Endodermal cell (in vitro differentiated cells): ENCODE results near the gene PCDHA10. TPM values are rescaled to one million over a fixed set of nuclear protein-coding genes. Genes with fewer than 3 reads are reported as not detected.

ENCODE experiments used
- DNase-seq: peaks from one replicate; pipeline ENCODE4 v3.0.0-alpha.2; 2017
- H3K27ac ChIP-seq: 2 replicates; pipeline ENCODE4 v1.5.1; 2013; ENCODE audit warnings: mild to moderate bottlenecking, low read depth, low read length, moderate library complexity
- H3K27me3 ChIP-seq: 2 replicates; pipeline ENCODE4 v1.6.1; 2013; ENCODE audit warnings: mild to moderate bottlenecking, low read length, moderate library complexity; ENCODE audit not compliant: insufficient read depth, control insufficient read depth, poor library complexity, severe bottlenecking
- H3K36me3 ChIP-seq: 2 replicates; pipeline ENCODE4 v1.7.0; 2013; ENCODE audit warnings: mild to moderate bottlenecking, low read length, moderate library complexity; ENCODE audit not compliant: control insufficient read depth, insufficient read depth
- H3K4me1 ChIP-seq: one replicate; pipeline ENCODE4 v1.7.0; 2013; ENCODE audit warnings: low read length; ENCODE audit not compliant: control insufficient read depth, insufficient read depth
- H3K4me3 ChIP-seq: 2 replicates; pipeline ENCODE4 v1.5.1; 2013; ENCODE audit warnings: mild to moderate bottlenecking, low read length, moderate library complexity
- H3K9ac ChIP-seq: 2 replicates; pipeline ENCODE4 v1.6.1; 2013; ENCODE audit warnings: mild to moderate bottlenecking, low read length, moderate library complexity; ENCODE audit not compliant: poor library complexity, severe bottlenecking; ENCODE audit errors: extremely low read depth
- H3K9me3 ChIP-seq: 2 replicates; pipeline ENCODE4 v1.6.1; 2013; ENCODE audit warnings: mild to moderate bottlenecking, low read length, moderate library complexity; ENCODE audit not compliant: control insufficient read depth
- H3K27ac Mint-ChIP-seq: 2 replicates; pipeline ENCODE4 v1.8.0; 2020; ENCODE audit warnings: mixed read lengths
- H3K27me3 Mint-ChIP-seq: 2 replicates; pipeline ENCODE4 v1.8.0; 2021; ENCODE audit warnings: mild to moderate bottlenecking, mixed read lengths; ENCODE audit not compliant: insufficient read depth
- H3K36me3 Mint-ChIP-seq: 2 replicates; pipeline ENCODE4 v1.8.0; 2020; ENCODE audit warnings: low read depth, mixed read lengths
- H3K4me1 Mint-ChIP-seq: 2 replicates; pipeline ENCODE4 v1.8.0; 2020; ENCODE audit warnings: mixed read lengths
- H3K4me3 Mint-ChIP-seq: 2 replicates; pipeline ENCODE4 v1.8.0; 2020; ENCODE audit warnings: mild to moderate bottlenecking, moderate library complexity, mixed read lengths
- H3K9me3 Mint-ChIP-seq: 2 replicates; pipeline ENCODE4 v1.8.0; 2020; ENCODE audit warnings: mild to moderate bottlenecking, mixed read lengths
- WGBS, 2 experiments: methylation state at CpG; one replicate each; pipeline versions ENCODE4 v1.1.5 to v1.1.7; 2013; ENCODE audit warnings: missing lambda C conversion rate in 2 of 2, mixed read lengths in 1 of 2; ENCODE audit not compliant: insufficient coverage in 1 of 2, insufficient read length in 1 of 2; 5-methylcytosine and 5-hydroxymethylcytosine counted together
- total RNA-seq, 2 donors: library from RNA; stranded (reverse); fragmentation: NEBNext Ultra II Directional in 1 of 2; extraction: Animal tissue kit (Norgen Biotek cat#: 25700) in 1 of 2; gene quantifications; 2 replicates in 1 of 2; 3 replicates in 1 of 2; pipeline ENCODE4 v1.2.1, GENCODE V29; 2021
- TF ChIP-seq, protein P1 (sequence below): fragments of 200-600 bp; sonication (generic); conservative IDR thresholded peaks from 2 replicates; pipeline ENCODE4 v1.5.0; 2021; ENCODE audit warnings: antibody characterized with exemption, mild to moderate bottlenecking

The PCDHA10 gene
- total RNA-seq, 2 donors from 2014 or later = 10.2 to 17.7 TPM

GRCh38 chr5:140883373-140883772 is 27.7 kb downstream of the PCDHA10 start:
- no peaks in the 10 kb centered on the region for H3K27me3 Mint-ChIP-seq
- no peak overlapping the region for H3K4me3 ChIP-seq
- 97 to 98% methylated on average over 37 to 41 of the region's 41 CpGs for WGBS, 2 experiments
- no peaks in the 10 kb centered on the region for H3K27me3 ChIP-seq
- H3K4me3 Mint-ChIP-seq = no peak overlapping the region
- peak; percentile 41 for DNase-seq
- H3K27ac ChIP-seq = no peak overlapping the region
- peaks cover 22% of the 10 kb centered on the region for H3K36me3 Mint-ChIP-seq
- no peak overlapping the region for H3K27ac Mint-ChIP-seq
- no peak overlapping the region for H3K9ac ChIP-seq
- no peaks in the 10 kb centered on the region for H3K4me1 ChIP-seq
- H3K9me3 Mint-ChIP-seq = peaks cover 5% of the 10 kb centered on the region
- TF ChIP-seq, protein P1, sequence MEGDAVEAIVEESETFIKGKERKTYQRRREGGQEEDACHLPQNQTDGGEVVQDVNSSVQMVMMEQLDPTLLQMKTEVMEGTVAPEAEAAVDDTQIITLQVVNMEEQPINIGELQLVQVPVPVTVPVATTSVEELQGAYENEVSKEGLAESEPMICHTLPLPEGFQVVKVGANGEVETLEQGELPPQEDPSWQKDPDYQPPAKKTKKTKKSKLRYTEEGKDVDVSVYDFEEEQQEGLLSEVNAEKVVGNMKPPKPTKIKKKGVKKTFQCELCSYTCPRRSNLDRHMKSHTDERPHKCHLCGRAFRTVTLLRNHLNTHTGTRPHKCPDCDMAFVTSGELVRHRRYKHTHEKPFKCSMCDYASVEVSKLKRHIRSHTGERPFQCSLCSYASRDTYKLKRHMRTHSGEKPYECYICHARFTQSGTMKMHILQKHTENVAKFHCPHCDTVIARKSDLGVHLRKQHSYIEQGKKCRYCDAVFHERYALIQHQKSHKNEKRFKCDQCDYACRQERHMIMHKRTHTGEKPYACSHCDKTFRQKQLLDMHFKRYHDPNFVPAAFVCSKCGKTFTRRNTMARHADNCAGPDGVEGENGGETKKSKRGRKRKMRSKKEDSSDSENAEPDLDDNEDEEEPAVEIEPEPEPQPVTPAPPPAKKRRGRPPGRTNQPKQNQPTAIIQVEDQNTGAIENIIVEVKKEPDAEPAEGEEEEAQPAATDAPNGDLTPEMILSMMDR = no peak
- no peaks in the 10 kb centered on the region for H3K4me1 Mint-ChIP-seq
- peaks cover 16% of the 10 kb centered on the region for H3K36me3 ChIP-seq
- H3K9me3 ChIP-seq = peaks cover 4% of the 10 kb centered on the region

DNA sequence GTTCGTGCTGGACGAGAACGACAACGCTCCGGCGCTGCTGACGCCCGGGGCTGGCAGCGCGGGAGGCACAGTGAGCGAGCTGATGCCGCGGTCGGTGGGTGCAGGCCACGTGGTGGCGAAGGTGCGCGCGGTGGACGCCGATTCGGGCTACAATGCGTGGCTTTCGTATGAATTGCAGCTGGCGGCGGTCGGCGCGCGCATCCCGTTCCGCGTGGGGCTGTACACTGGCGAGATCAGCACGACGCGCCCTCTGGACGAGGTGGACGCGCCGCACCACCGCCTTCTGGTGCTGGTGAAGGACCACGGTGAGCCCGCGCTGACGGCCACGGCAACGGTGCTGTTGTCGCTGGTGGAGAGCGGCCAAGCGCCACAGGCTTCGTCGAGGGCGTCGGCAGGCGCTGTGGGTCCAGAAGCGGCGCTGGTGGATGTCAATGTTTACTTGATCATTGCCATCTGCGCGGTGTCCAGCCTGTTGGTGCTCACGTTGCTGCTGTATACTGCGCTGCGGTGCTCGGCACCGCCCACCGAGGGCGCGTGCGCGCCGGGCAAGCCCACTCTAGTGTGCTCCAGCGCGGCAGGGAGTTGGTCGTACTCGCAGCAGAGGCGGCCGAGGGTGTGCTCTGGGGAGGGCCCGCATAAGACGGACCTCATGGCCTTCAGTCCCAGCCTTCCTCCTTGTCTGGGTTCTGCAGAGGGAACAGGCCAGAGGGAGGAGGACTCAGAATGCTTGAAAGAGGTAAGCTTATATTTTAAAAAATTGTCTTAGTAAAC is 28.4 kb downstream of the PCDHA10 start:
- Histone ChIP-seq H3K4me3 (no peak overlapping the region), H3K9me3 (peaks cover 4% of the 10 kb centered on the region), H3K27ac (no peak overlapping the region), H3K27me3 (no peaks in the 10 kb centered on the region), H3K4me1 (no peaks in the 10 kb centered on the region), H3K9ac (no peak overlapping the region), H3K36me3 (peaks cover 16% of the 10 kb centered on the region)
- Mint-ChIP-seq H3K9me3 (peaks cover 5% of the 10 kb centered on the region), H3K27me3 (no peaks in the 10 kb centered on the region), H3K4me3 (no peak overlapping the region), H3K36me3 (peaks cover 22% of the 10 kb centered on the region), H3K27ac (no peak overlapping the region), H3K4me1 (no peaks in the 10 kb centered on the region)
- 97 to 98% methylated on average over 51 to 79 of the region's 79 CpGs for WGBS, 2 experiments
- DNase-seq = peak; percentile 38
- TF ChIP-seq, protein P1 = no peak

GRCh38 chr5:140916325-140916724 is 60.6 kb downstream of the PCDHA10 start:
- H3K27ac ChIP-seq = no peak overlapping the region
- H3K36me3 Mint-ChIP-seq = peaks cover 3% of the 10 kb centered on the region
- H3K4me3 ChIP-seq = no peak overlapping the region
- no peak overlapping the region for H3K27ac Mint-ChIP-seq
- H3K9me3 Mint-ChIP-seq = peaks cover 9% of the 10 kb centered on the region
- 83 to 96% methylated on average over 1 of the region's 1 CpG for WGBS, 2 experiments
- H3K4me1 ChIP-seq = no peaks in the 10 kb centered on the region
- no peaks in the 10 kb centered on the region for H3K9me3 ChIP-seq
- H3K27me3 ChIP-seq = no peaks in the 10 kb centered on the region
- DNase-seq = no peak
- H3K36me3 ChIP-seq = no peaks in the 10 kb centered on the region
- no peak overlapping the region for H3K4me3 Mint-ChIP-seq
- no peak overlapping the region for H3K9ac ChIP-seq
- no peaks in the 10 kb centered on the region for H3K4me1 Mint-ChIP-seq
- TF ChIP-seq, protein P1 = no peak
- H3K27me3 Mint-ChIP-seq = peaks cover 2% of the 10 kb centered on the region

Other genes starting within 250 kb of the PCDHA10 start
- under 1 TPM in 1 of 2 donors, not detected in 1; 0.18 TPM for gene CD14, start 222.7 kb upstream of the PCDHA10 start, total RNA-seq
- gene TMCO6, start 216.4 kb upstream of the PCDHA10 start, total RNA-seq = 10 to 100 TPM; 29.3 to 34.6 TPM
- 10 to 100 TPM; 75.5 to 82.2 TPM for gene NDUFA2, start 208.3 kb upstream of the PCDHA10 start, total RNA-seq
- 10 to 100 TPM; 68.9 to 76.8 TPM for gene IK, start 208.1 kb upstream of the PCDHA10 start, total RNA-seq
- 10 to 100 TPM; 20.4 to 23.1 TPM for gene WDR55, start 191.0 kb upstream of the PCDHA10 start, total RNA-seq
- gene DND1, start 182.3 kb upstream of the PCDHA10 start, total RNA-seq = 1 to 10 TPM; 1.1 to 1.6 TPM
- gene HARS1, start 164.5 kb upstream of the PCDHA10 start, total RNA-seq = 10 to 100 TPM; 48.0 to 52.1 TPM
- gene HARS2, start 164.4 kb upstream of the PCDHA10 start, total RNA-seq = 10 to 100 TPM; 30.9 to 35.5 TPM
- 10 to 100 TPM; 62.6 to 73.1 TPM for gene ZMAT2, start 155.4 kb upstream of the PCDHA10 start, total RNA-seq
- 1 to 10 TPM in 1 of 2 donors, under 1 TPM in 1; 0.18 to 2.9 TPM for gene PCDHA1, start 69.8 kb upstream of the PCDHA10 start, total RNA-seq
- gene PCDHA2, start 61.0 kb upstream of the PCDHA10 start, total RNA-seq = 1 to 10 TPM; 1.4 to 2.3 TPM
- 1 to 10 TPM; 1.3 to 2.8 TPM for gene PCDHA3, start 54.8 kb upstream of the PCDHA10 start, total RNA-seq
- 1 to 10 TPM; 5.6 to 6.3 TPM for gene PCDHA4, start 48.8 kb upstream of the PCDHA10 start, total RNA-seq
- 1 to 10 TPM; 1.8 to 1.9 TPM for gene PCDHA5, start 34.3 kb upstream of the PCDHA10 start, total RNA-seq
- 1 to 10 TPM; 6.2 to 6.5 TPM for gene PCDHA6, start 27.9 kb upstream of the PCDHA10 start, total RNA-seq
- gene PCDHA7, start 21.6 kb upstream of the PCDHA10 start, total RNA-seq = 1 to 10 TPM; 2.5 to 6.6 TPM
- gene PCDHA8, start 14.7 kb upstream of the PCDHA10 start, total RNA-seq = 1 to 10 TPM in 1 of 2 donors, under 1 TPM in 1; 0.71 to 2.5 TPM
- 1 to 10 TPM in 1 of 2 donors, under 1 TPM in 1; 0.60 to 2.6 TPM for gene PCDHA9, start 7.5 kb upstream of the PCDHA10 start, total RNA-seq
- 10 to 100 TPM in 1 of 2 donors, 1 to 10 TPM in 1; 4.7 to 11.7 TPM for gene PCDHA11, start 13.1 kb downstream of the PCDHA10 start, total RNA-seq
- gene PCDHA12, start 19.4 kb downstream of the PCDHA10 start, total RNA-seq = 10 to 100 TPM; 11.2 to 13.8 TPM
- gene PCDHA13, start 26.2 kb downstream of the PCDHA10 start, total RNA-seq = 1 to 10 TPM; 1.2 to 3.8 TPM
- gene PCDHAC1, start 70.4 kb downstream of the PCDHA10 start, total RNA-seq = 1 to 10 TPM; 3.2 to 6.1 TPM
- 1 to 10 TPM in 1 of 2 donors, under 1 TPM in 1; 0.49 to 2.4 TPM for gene PCDHAC2, start 110.6 kb downstream of the PCDHA10 start, total RNA-seq
- under 1 TPM in 1 of 2 donors, not detected in 1; 0.04 TPM for gene PCDHB1, start 195.5 kb downstream of the PCDHA10 start, total RNA-seq
- 10 to 100 TPM; 28.4 to 32.1 TPM for gene PCDHB2, start 238.7 kb downstream of the PCDHA10 start, total RNA-seq
- gene PCDHB3, start 244.6 kb downstream of the PCDHA10 start, total RNA-seq = 10 to 100 TPM in 1 of 2 donors, 1 to 10 TPM in 1; 4.3 to 17.7 TPM